Keratinocyte (primary cell): ENCODE measurements around the gene NFATC4. TPM values are rescaled to one million over a fixed set of nuclear protein-coding genes. Genes with fewer than 3 reads are reported as not detected.

Experiments used
- DNase-seq: peaks from one replicate; pipeline ENCODE4 v3.0.0-alpha.2; 2011; ENCODE audit warnings: low read depth, missing footprints, low spot score
- FAIRE-seq: peaks from 2 replicates; lab custom pipeline; 2011; peaks lifted over from hg19 to GRCh38; lab: Jason Lieb, UNC
- H2AFZ ChIP-seq: 2 replicates; pipeline ENCODE4 v1.6.0; 2012; ENCODE audit warnings: low read length, control low read depth, inconsistent platforms; ENCODE audit not compliant: control insufficient read depth
- H3K27ac ChIP-seq: 2 replicates; pipeline ENCODE4 v1.5.1; 2011; ENCODE audit warnings: low read length; ENCODE audit not compliant: control insufficient read depth, insufficient read depth
- H3K27me3 ChIP-seq: 3 replicates; pipeline ENCODE4 v1.6.0; 2011; ENCODE audit warnings: low read length; ENCODE audit not compliant: control insufficient read depth, insufficient read depth; ENCODE audit errors: extremely low read depth
- H3K36me3 ChIP-seq, 2 experiments: 2 replicates in 1 of 2; 3 replicates in 1 of 2; pipeline ENCODE4 v1.5.1; 2011; ENCODE audit warnings: low read length in 2 of 2, mild to moderate bottlenecking in 1 of 2; ENCODE audit not compliant: control insufficient read depth in 2 of 2, insufficient read depth in 2 of 2; ENCODE audit errors: extremely low read depth in 1 of 2
- H3K4me1 ChIP-seq: 3 replicates; pipeline ENCODE4 v1.5.1; 2011; ENCODE audit warnings: low read length; ENCODE audit not compliant: control insufficient read depth, insufficient read depth; ENCODE audit errors: extremely low read depth
- H3K4me2 ChIP-seq: 3 replicates; pipeline ENCODE4 v1.6.0; 2011; ENCODE audit warnings: low read depth, low read length; ENCODE audit not compliant: control insufficient read depth, insufficient read depth; ENCODE audit errors: extremely low read depth
- H3K4me3 ChIP-seq, 3 experiments: fragments of 200-600 bp in 1 of 3; sonication (generic) in 1 of 3; 2 replicates in 2 of 3; 3 replicates in 1 of 3; pipeline ENCODE4 v1.5.1; 2011 to 2016; ENCODE audit warnings: low read length in 3 of 3, mild to moderate bottlenecking in 3 of 3, control low read depth in 2 of 3, inconsistent platforms in 1 of 3, low read depth in 1 of 3, mixed read lengths in 1 of 3, mixed run types in 1 of 3, moderate library complexity in 1 of 3; ENCODE audit not compliant: control insufficient read depth in 2 of 3, insufficient read depth in 2 of 3; ENCODE audit errors: extremely low read depth in 1 of 3
- H3K79me2 ChIP-seq: 2 replicates; pipeline ENCODE4 v1.6.0; 2012; ENCODE audit warnings: low read length; ENCODE audit not compliant: control insufficient read depth, insufficient read depth
- H3K9ac ChIP-seq: 3 replicates; pipeline ENCODE4 v1.6.0; 2011; ENCODE audit warnings: low read length; ENCODE audit not compliant: control insufficient read depth, insufficient read depth; ENCODE audit errors: extremely low read depth
- H3K9me1 ChIP-seq: 3 replicates; pipeline ENCODE4 v1.6.0; 2011; ENCODE audit warnings: low read length; ENCODE audit not compliant: control insufficient read depth, insufficient read depth; ENCODE audit errors: extremely low read depth
- H3K9me3 ChIP-seq: 2 replicates; pipeline ENCODE4 v1.5.1; 2012; ENCODE audit warnings: low read depth, low read length; ENCODE audit not compliant: control insufficient read depth
- H4K20me1 ChIP-seq: 3 replicates; pipeline ENCODE4 v1.6.0; 2011; ENCODE audit warnings: low read length; ENCODE audit not compliant: control insufficient read depth, insufficient read depth; ENCODE audit errors: extremely low read depth
- CTCF ChIP-seq, 3 experiments: IDR thresholded peaks in 1 of 3; conservative IDR thresholded peaks in 1 of 3; optimal IDR thresholded peaks in 1 of 3; 2 replicates in 2 of 3; 3 replicates in 1 of 3; pipeline versions ENCODE3 to v1.5.1; 2011; ENCODE audit warnings: low read length in 3 of 3, mild to moderate bottlenecking in 3 of 3, moderate library complexity in 2 of 3, control low read depth in 1 of 3, inconsistent platforms in 1 of 3; ENCODE audit not compliant: insufficient read depth in 2 of 3; ENCODE audit errors: extremely low read depth in 1 of 3
- EZH2 ChIP-seq: IDR thresholded peaks from one replicate; pipeline ENCODE4 v1.6.1; 2012; ENCODE audit warnings: inconsistent platforms, mild to moderate bottlenecking, low read length, moderate library complexity
- dilution Hi-C: fragments of 300-500 bp; cut with MboI; formaldehyde crosslinking; loops from one replicate; pipeline ENCODE4 v1.7.0; 2020; ENCODE audit warnings: low sequenced_read_pairs; ENCODE audit not compliant: extremely low pct_ligation_motif_present
- polyA plus RNA-seq, 5 experiments: library from polyadenylated mRNA; depleted of rRNA in 3 of 5; stranded (reverse) in 3 of 5; stranded (forward) in 1 of 5; unstranded in 1 of 5; fragments of >200 nt; gene quantifications; 1 replicate in 1 of 5; 2 replicates in 3 of 5; 3 replicates in 1 of 5; pipeline versions ENCODE4 v1.2.1 to v1.2.3, GENCODE V29; 2011 to 2012; ENCODE audit warnings: missing spikeins in 2 of 5, low read depth in 1 of 5, low replicate concordance in 1 of 5

Gene NFATC4
- polyA plus RNA-seq, 1 donor (not counting 4 experiments of a cell fraction or from before 2014, with no cell fraction given): 0.92 TPM

- no peaks in the 10 kb centered on the region for H3K36me3 ChIP-seq
- H3K27me3 ChIP-seq: no peaks in the 10 kb centered on the region
- no peaks in the 10 kb centered on the region for H3K79me2 ChIP-seq
- no peaks in the 10 kb centered on the region for H4K20me1 ChIP-seq
- H3K4me3 ChIP-seq: no peak overlapping the region
- no peak overlapping the region for H3K27ac ChIP-seq
- peaks cover 15% of the 10 kb centered on the region for H3K4me1 ChIP-seq
- no peaks in the 10 kb centered on the region for H3K9me3 ChIP-seq
- H3K9ac ChIP-seq: no peak overlapping the region
- TF ChIP-seq EZH2 (no peak), CTCF (optimal IDR thresholded peaks at IDR 0.05 in 1 of 3, IDR thresholded peaks at IDR 0.05 in 1 of 3, conservative IDR thresholded peaks at IDR 0.05 in 1 of 3; ENCODE audit: extremely low read depth in 1 of 3, insufficient read depth in 2 of 3, low read length in 3 of 3) (no peak)
- H2AFZ ChIP-seq: no peak overlapping the region
- no peaks in the 10 kb centered on the region for H3K9me1 ChIP-seq
- DNase-seq: no peak
- FAIRE-seq: no peak
- dilution Hi-C loops: no loop called here
- H3K4me2 ChIP-seq: no peak overlapping the region
Measured at GRCh38 chr14:24390701-24391468, 22.9 kb downstream of the NFATC4 start.

- H4K20me1 ChIP-seq: no peaks in the 10 kb centered on the region
- DNase-seq (no peak), FAIRE-seq (peak; percentile 20)
- H3K9me1 ChIP-seq: no peaks in the 10 kb centered on the region
- H3K79me2 ChIP-seq: no peaks in the 10 kb centered on the region
- no peaks in the 10 kb centered on the region for H3K9me3 ChIP-seq
- H3K4me2 ChIP-seq: peak overlapping the region; percentile 80
- H3K9ac ChIP-seq: peak overlapping the region; percentile 63
- H3K4me1 ChIP-seq: peaks cover 31% of the 10 kb centered on the region
- peak overlapping the region; percentile 82 for H2AFZ ChIP-seq
- TF ChIP-seq EZH2 (no peak), CTCF (optimal IDR thresholded peaks at IDR 0.05 in 1 of 3, IDR thresholded peaks at IDR 0.05 in 1 of 3, conservative IDR thresholded peaks at IDR 0.05 in 1 of 3; ENCODE audit: extremely low read depth in 1 of 3, insufficient read depth in 2 of 3, low read length in 3 of 3) (peak; percentile 29 to 56 (median 42))
- dilution Hi-C loops: no loop called here
- H3K27ac ChIP-seq: peak overlapping the region; percentile 76
- no peaks in the 10 kb centered on the region for H3K27me3 ChIP-seq
- no peaks in the 10 kb centered on the region for H3K36me3 ChIP-seq
- peak overlapping the region in 2 of 3 experiments; percentile 33 to 40 for H3K4me3 ChIP-seq
Measured at GRCh38 chr14:24392325-24393091, 24.5 kb downstream of the NFATC4 start.
